Measurements from ENCODE around the gene BMAL1. TPM values are rescaled to one million over a fixed set of nuclear protein-coding genes. Genes with fewer than 3 reads are reported as not detected.

The BMAL1 gene
- total RNA-seq, 3 donors from 2014 or later (not counting 1 experiment from before 2014, with no cell fraction given) = 142 to 162 (median 145) TPM

GRCh38 chr11:13268791-13269190 lies 8.8 kb upstream of the BMAL1 start:
- no peaks in the 10 kb centered on the region for H3K4me1 Mint-ChIP-seq
- no peaks in the 10 kb centered on the region for H3K4me1 ChIP-seq (ENCODE audit: control insufficient read depth, insufficient read depth, low read length)

GRCh38 chr11:13269775-13270174 lies 7.8 kb upstream of the BMAL1 start:
- H3K4me1 ChIP-seq (ENCODE audit: control insufficient read depth, insufficient read depth, low read length) = no peaks in the 10 kb centered on the region
- H3K27ac ChIP-seq (ENCODE audit: low read length) = no peak overlapping the region
- intact Hi-C loops (cut with micrococcal nuclease) = no loop called here
- DNase-seq = no peak
- no peak overlapping the region for H3K4me3 ChIP-seq (ENCODE audit: low read length)
- Mint-ChIP-seq H3K4me3 (no peak overlapping the region), H3K27ac (no peak overlapping the region), H3K27me3 (ENCODE audit: low read depth in 2 of 2) (peaks cover 43 to 62% of the 10 kb centered on the region in 2 donors), H3K36me3 (no peaks in the 10 kb centered on the region), H3K4me1 (no peaks in the 10 kb centered on the region), H3K9me3 (no peaks in the 10 kb centered on the region)
- peaks cover 12% of the 10 kb centered on the region for H3K27me3 ChIP-seq (ENCODE audit: control insufficient read depth, insufficient read depth, low read length)
- H3K36me3 ChIP-seq (ENCODE audit: control insufficient read depth, insufficient read depth, low read length) = no peaks in the 10 kb centered on the region
- no peak for TF ChIP-seq CTCF (IDR thresholded peaks at IDR 0.05)
- no peak for ATAC-seq
- H3K9me3 ChIP-seq (ENCODE audit: control insufficient read depth, insufficient read depth, low read length) = no peaks in the 10 kb centered on the region

More at GRCh38 chr11:13268791-13269190, 8.8 kb upstream of the BMAL1 start:
- no peak overlapping the region for H3K27ac ChIP-seq (ENCODE audit: low read length)
- H3K36me3 ChIP-seq (ENCODE audit: control insufficient read depth, insufficient read depth, low read length) = no peaks in the 10 kb centered on the region
- peaks cover 11% of the 10 kb centered on the region for H3K27me3 ChIP-seq (ENCODE audit: control insufficient read depth, insufficient read depth, low read length)
- ATAC-seq = no peak
- H3K9me3 ChIP-seq (ENCODE audit: control insufficient read depth, insufficient read depth, low read length) = no peaks in the 10 kb centered on the region
- no peak overlapping the region for H3K27ac Mint-ChIP-seq
- TF ChIP-seq CTCF (IDR thresholded peaks at IDR 0.05) = no peak
- intact Hi-C loops (cut with micrococcal nuclease) = no loop called here
- no peak overlapping the region for H3K4me3 Mint-ChIP-seq
- H3K36me3 Mint-ChIP-seq = no peaks in the 10 kb centered on the region
- H3K27me3 Mint-ChIP-seq (ENCODE audit: low read depth in 2 of 2) = peaks cover 37 to 52% of the 10 kb centered on the region in 2 donors
- H3K9me3 Mint-ChIP-seq = no peaks in the 10 kb centered on the region
- H3K4me3 ChIP-seq (ENCODE audit: low read length) = no peak overlapping the region
- DNase-seq = no peak

GRCh38 chr11:13271060-13271693 lies 6.4 kb upstream of the BMAL1 start:
- peaks cover 6% of the 10 kb centered on the region for H3K27me3 ChIP-seq (ENCODE audit: control insufficient read depth, insufficient read depth, low read length)
- Mint-ChIP-seq H3K9me3 (no peaks in the 10 kb centered on the region), H3K36me3 (no peaks in the 10 kb centered on the region), H3K27ac (no peak overlapping the region), H3K4me3 (no peak overlapping the region), H3K4me1 (peaks cover 4 to 5% of the 10 kb centered on the region in 2 donors), H3K27me3 (ENCODE audit: low read depth in 2 of 2) (peaks cover 33 to 51% of the 10 kb centered on the region in 2 donors)
- no peak for TF ChIP-seq CTCF (IDR thresholded peaks at IDR 0.05)
- intact Hi-C loops (cut with micrococcal nuclease) = no loop called here
- ATAC-seq = no peak
- WGBS (ENCODE audit: insufficient coverage) = 50% methylated on average over 1 of the region's 1 CpG
- H3K4me3 ChIP-seq (ENCODE audit: low read length) = no peak overlapping the region
- no peak overlapping the region for H3K27ac ChIP-seq (ENCODE audit: low read length)
- DNase-seq = no peak
- H3K36me3 ChIP-seq (ENCODE audit: control insufficient read depth, insufficient read depth, low read length) = no peaks in the 10 kb centered on the region
- H3K9me3 ChIP-seq (ENCODE audit: control insufficient read depth, insufficient read depth, low read length) = no peaks in the 10 kb centered on the region
- H3K4me1 ChIP-seq (ENCODE audit: control insufficient read depth, insufficient read depth, low read length) = peaks cover under 1% of the 10 kb centered on the region

GRCh38 chr11:13276454-13276831 lies 1.1 kb upstream of the BMAL1 start:
- ATAC-seq (no peak), DNase-seq (no peak)

More at GRCh38 chr11:13276454-13276831, 1.1 kb upstream of the BMAL1 start:
- Mint-ChIP-seq H3K36me3 (no peaks in the 10 kb centered on the region), H3K4me3 (peak overlapping the region; percentile 99), H3K9me3 (no peaks in the 10 kb centered on the region), H3K4me1 (peaks cover 43 to 49% of the 10 kb centered on the region in 2 donors), H3K27me3 (ENCODE audit: low read depth in 2 of 2) (peaks cover 16 to 27% of the 10 kb centered on the region in 2 donors), H3K27ac (peak overlapping the region; percentile 95 to 98)
- Histone ChIP-seq H3K9me3 (ENCODE audit: control insufficient read depth, insufficient read depth, low read length) (no peaks in the 10 kb centered on the region), H3K27ac (ENCODE audit: low read length) (peak overlapping the region; percentile 54), H3K27me3 (ENCODE audit: control insufficient read depth, insufficient read depth, low read length) (peaks cover 2% of the 10 kb centered on the region), H3K4me3 (ENCODE audit: low read length) (peak overlapping the region; percentile 73), H3K36me3 (ENCODE audit: control insufficient read depth, insufficient read depth, low read length) (no peaks in the 10 kb centered on the region), H3K4me1 (ENCODE audit: control insufficient read depth, insufficient read depth, low read length) (peaks cover 29% of the 10 kb centered on the region)
- TF ChIP-seq CTCF (IDR thresholded peaks at IDR 0.05) = no peak
- intact Hi-C loops (cut with micrococcal nuclease) = loop anchor here (5.0 kb wide), 4 partner anchors 41 to 1059 kb away; partner anchors contain the start of genes BTBD10 and FAR1
- 16% methylated on average over 7 of the region's 8 CpGs for WGBS (ENCODE audit: insufficient coverage)

All from natural killer cell (primary cell).